T-helper 22 cell (primary cell): Measurements from ENCODE around the gene EOGT.

Experiments used
- DNase-seq: peaks from one replicate; pipeline ENCODE4 v3.0.0-alpha.2; 2020; ENCODE audit warnings: low read depth

EOGT gene

DNA sequence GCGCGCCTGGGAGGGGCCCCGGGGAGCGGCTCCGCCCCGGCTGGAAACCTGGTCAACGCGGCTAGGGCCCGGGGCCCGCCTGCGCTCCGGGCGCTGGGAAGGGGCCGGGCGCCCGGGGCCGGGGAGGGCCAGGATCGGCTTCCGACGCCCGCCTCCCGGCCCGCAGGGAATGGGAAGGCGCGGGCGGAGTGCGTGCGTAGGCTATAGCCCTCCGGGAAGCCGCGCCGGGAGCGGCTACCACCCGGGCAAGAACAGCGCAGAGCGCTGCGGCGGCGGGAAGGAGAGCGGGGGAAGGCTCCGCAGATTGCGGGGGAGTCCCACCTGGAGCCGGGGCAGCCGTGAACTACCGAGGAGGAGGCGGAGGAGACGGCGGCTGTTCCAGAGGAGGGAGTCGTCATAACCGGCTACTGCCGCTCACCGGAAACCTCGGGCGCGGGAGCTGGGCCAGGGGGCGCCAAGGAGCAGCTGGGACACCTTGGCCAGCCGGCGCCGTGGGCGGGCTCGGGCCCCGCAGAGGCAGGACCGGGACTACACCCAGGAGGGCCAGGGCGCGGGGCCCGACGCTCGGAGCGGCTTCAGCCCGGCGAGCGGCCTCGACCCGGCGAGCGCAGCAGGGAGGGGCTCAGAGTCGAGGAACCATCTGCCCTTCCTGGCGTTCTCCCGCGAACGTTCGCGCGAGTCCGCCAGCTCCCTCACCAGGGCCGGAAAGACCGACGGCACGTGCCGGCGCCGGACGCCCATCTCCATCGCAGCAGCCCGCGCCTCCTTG is at the start of gene EOGT:
Gene EOGT, minus strand, starts transcription at position 432 of the 769 bp plus-strand sequence. CDS start 3,838 bp downstream, outside the sequence.
- peak; percentile 70 for DNase-seq

DNA sequence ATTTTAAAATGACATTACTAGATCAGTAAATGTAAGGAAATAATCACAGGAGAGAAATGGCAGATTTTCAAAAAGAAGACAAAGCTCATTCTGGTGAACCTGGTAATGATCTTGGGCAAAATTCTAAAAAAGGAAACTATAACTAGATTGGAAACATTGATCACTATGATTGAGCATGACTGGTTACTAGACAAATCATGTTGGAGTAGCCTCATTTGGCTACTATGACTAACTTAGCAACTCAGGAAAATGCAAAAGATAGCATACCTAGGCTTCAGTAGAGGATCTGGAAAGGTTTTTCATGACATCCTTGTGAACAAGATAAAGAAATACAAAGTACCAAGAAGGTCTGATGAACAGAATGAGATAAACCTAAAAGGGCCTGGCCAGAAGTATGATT is 46.2 kb upstream of the EOGT start:
- no peak for DNase-seq

DNA sequence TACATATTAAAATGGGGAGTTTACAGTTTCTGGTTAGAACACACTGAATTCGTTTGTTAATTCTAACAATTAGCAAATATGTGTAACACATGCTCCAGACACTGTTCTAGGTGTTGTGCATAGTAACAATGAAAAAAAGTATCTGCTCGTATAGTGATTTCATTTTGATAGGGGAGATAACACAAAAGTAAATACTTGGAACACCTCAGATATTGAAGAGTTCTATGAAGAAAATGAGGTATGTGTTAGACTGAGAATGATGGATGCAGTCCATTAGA is 45.4 kb upstream of the EOGT start:
- no peak for DNase-seq

DNA sequence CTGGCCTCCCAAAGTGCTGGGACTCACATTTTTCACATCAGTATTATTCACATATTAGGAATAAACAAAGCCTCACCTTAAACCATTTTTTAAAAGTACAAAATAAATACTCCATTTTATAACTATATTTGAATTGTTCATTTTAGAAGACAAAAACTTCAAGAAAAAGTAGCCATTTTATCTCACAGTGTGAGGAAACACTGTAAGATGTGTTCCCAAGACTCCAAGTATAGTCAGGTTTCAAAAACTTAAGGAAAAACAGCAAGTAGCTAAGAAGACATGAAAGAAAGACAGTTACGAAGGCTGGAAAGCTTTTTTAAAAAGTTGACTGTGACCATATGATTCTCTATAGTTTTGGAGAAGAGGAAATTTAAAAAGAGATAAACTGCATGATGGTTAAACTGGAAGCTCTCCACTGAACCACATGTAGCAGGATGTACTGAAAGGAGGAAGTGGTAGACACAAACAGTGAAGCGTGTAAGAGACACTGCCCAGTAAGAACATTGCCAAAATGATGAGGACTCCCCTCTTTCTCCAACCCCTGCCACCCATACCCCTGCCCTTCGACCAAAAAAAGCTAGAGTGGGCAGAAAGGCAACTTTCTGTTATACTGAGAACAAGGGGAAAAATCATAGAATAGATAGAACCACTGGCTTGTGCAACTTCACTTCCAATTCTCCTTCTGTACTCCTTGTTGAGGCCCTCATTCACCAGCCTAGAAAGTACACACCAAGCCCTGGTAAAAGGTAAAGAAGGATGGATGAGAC is 44.9 kb upstream of the EOGT start:
- no peak for DNase-seq

DNA sequence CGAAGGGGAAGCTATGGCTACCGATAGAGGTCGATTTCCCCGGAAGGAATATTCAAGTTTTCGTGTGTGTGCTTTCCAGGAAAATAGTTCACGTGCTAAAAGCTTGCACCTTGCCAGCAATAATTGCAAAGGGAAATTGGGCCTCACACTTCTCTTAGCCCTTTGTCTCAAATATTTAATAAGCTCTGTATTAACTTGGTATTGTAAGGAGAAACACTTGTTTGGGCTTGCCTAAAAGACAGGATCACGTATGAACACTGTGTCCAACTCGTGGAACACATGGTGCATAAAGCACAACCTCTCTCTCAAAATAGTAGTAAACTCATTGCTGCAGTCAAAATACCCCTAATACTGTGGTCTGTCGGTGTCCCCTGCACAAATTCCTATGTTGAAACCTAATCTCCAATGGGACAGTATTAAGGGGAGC is 39.0 kb upstream of the EOGT start:
- DNase-seq = no peak

DNA sequence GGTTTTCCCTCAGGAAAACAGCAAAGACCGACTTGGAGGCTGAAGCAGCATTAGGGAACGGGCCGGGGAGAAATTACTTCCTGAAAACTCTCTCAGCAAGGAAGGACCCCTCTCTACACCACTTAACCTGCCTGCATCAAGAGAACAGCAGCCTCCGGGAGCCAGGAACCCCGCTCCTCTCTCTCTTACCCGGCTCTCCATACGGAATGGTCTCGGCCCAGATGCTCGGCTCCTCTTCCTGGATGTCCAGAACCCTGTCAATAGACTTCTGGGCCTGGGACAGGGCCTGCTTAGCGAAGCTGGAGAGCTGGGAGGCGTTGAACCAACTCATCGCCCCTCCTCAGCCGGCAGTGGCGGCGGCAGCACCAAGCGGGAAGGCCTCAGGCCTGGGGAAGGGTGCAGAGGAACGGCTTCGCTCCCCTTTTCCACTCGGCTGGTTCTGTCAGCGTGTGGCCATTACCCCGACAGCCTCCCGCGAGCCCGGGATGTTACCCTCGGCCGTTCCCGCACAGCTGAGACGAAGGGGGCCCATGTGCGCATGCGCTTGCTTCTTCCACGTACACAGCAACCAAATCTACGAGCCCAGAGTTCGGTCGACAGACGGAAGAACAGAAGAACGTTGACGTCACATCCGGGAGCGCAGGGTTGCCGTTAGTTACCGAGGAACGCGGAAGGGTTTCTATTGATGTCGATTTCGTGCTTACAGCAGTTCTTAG is 38.4 kb upstream of the EOGT start, which contains the start of gene TMF1:
Gene TMF1, minus strand, starts transcription at position 578 of the 716 bp plus-strand sequence. Its CDS starts 247 bp downstream, at position 331.
- peak; percentile 96 for DNase-seq

DNA sequence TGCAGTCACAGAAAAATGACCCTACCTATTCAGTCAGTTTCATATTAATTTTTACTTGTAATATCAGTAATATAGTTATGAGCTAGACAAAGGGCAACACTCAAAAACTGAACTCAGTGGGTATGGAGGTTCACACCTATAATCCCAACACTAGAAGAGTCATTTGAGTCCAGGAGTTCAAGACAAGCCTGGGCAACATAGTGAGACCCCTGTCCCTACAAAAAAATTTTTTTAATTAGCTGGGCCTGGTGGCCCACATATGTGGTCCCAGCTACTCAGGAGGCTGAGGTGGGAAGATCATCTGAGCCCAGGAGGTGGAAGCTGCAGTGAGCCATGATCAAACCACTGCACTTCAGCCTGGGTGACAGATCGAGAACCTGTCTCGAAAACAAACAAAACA is 35.5 kb upstream of the EOGT start:
- DNase-seq = no peak

DNA sequence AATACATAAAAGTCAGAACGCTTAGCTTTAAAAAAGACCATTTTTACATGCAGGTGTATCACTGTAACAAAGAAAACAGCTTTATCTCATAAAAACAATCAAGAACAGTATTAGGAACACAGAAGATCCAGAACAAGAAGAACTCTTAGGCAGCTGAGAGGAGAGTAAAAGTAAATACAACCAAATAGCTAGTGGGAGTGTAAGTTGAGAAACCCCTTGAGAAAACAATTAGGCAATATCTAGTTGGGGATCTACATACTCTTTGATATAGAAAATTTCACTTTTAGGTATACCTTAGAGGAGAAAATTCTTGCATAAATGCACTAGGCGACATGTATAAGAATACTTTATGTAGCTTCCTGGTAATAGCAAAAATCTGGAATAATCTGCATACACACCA is 31.1 kb upstream of the EOGT start:
- DNase-seq = no peak

DNA sequence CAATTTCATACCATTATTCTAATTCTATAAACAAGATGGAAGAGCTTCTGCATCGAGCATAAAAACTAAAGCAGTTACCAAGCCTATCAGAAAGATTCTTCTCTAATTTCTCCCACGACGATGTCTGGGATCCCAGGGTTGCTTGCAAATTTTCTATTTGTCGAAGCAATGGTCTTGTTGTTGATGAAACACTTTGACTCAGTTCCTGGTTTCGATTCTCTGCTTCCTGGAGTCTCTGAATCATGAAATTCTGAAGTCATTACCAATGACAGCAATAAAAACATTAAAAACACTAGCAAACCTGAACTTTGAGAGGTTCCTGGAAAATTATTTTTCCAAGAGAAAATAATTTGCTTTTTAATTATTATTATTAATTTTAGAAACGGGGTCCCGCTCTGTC is 20.0 kb upstream of the EOGT start:
- no peak for DNase-seq

DNA sequence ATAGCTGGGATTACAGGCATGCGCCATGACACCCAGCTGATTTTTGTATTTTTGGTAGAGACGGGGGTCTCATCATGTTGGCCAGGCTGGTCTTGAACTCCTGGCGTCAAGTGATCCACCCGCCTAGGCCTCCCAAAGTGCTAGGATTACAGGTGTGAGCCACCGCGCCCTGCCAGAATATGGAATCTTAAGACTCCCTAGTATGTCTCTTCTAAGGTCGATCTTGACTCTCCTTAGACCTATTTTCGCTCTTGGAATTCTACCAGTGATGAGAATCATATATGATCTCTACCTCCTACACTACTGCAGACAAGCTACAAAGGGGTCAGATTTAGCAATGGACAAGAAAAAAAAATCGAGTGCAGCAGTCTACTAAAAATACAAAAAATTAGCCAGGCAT is 19.3 kb upstream of the EOGT start:
- no peak for DNase-seq

DNA sequence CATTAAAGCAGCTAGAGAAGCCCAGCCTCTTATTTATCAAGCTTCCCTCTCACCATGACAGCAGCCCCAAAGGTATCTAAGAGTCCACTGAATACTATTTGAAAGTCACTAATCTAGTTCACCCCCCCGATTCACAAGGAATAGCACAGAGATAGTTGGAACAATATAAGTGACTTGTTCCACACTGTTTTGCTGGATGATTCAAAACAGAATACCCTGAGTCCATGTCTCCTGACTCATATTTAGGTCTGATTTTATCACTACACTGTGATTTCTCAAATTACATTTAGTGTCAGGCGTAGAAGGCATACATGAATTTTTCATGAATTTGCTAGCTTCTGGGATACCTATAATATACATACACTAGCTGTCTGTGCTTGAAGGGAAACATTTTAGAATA is 18.7 kb upstream of the EOGT start:
- DNase-seq = no peak

DNA sequence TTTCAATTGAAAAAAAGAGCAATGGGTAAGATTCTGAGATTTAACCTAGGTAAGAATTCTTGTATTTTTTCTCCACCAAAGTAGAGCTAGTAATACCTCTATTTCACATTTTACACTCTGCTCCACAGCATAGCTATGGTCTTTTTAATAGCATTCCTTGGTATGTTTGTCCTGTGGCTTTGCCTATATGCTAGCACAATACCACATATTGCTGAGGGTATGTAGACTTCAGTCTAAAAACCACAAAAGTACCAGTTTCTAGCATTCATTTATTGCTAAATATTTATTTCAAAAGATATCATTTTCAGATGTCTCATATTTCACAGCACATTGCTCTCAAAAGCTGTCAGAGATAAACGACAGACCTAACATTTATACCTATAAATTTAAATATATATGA is 18.2 kb upstream of the EOGT start:
- no peak for DNase-seq

DNA sequence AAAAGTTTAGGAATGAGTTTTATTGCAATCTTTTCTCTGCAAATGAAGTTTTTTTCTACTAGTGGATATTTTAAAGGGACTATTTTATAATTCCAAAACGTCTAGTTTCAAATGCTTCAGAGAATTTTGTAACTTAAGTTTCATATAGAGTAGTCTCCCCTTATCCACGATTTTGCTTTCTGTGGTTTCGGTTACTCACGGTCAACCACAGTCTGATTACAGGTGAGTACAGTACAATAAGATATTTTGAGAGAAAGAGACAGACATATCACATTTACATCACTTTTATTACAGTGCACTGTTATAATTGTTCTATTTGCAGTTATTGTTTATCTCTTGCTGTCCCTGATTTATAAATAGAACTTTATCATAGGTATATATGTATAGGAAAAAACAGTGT is 7.4 kb upstream of the EOGT start:
- DNase-seq = no peak

DNA sequence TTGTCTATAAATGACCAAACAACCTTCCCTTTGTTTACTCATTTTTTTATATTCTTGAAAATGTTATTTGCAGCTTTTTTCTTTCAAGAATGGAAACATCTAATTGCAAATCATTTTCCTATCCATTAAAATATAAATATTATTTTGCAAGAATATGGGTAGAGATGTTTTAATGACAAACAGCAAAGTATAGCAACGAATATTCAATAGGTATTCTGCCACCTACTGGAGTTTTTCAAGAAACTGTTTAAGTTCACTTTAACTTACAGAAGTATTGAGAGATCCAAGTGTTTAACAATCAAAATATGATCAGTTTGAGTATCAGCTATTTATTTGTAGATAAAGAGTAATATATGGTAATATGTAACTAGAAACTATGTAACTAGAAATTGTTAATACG is 6.9 kb upstream of the EOGT start:
- no peak for DNase-seq

DNA sequence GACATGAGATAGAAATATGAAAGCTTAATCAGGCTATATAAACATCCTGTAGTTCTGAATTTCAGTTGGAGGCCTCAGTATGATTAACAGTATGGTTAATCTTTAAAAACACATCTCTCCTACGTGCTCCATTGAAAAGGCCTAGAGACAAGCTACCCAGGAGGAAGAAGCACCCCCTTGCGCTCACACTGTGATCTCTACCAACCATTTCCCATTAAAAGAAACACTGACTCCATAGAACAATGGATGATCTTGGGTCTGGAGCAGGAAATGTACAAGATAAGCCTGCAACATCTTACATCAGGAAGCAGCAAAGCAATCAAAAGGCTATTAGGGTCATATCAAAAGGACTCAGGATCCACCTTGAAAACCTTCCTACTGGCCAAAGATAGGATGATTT is 3.4 kb upstream of the EOGT start:
- no peak for DNase-seq

DNA sequence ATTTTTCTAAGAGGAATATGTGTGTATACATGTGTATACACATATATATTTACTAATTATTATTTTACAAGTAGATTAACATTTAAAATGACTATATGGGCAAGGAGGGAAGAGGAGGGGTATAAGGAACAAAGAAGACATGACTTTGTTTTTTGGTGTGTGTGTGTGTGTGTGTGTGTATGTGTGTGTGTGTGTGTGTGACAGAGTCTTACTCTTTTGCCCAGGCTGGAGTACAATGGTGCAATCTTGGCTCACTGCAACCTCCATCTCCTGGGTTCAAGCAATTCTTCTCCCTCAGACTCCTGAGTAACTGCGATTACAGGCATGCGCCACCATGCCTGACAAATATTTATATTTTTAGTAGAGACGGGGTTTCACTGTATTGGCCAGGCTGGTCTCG is 2.6 kb upstream of the EOGT start:
- DNase-seq = no peak

DNA sequence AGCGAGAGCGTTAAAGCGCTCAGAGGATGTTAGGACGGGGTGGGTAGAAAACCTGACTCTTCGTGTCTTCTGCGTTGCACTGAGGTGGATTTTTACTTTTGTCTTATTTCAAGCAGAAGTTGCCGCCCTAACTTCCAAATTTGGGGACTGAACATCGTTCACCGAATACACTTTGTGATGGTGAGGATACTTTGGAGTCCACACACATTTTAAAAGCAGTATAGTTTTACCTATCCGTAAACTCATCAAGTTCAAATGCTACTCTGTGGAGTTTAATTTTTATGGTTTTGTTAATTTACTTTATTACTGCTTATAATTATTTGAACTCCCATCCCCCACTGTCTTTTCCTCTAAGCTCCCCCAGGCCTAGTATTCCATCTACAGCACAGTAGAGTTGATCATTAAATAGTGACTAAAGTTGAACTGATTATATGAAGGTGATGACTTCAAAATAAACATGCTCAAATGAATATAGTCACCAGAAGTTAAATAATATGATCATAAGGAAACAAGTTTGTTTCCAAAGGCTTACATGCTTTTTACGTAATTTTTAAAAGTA is 617 bp upstream of the EOGT start:
- DNase-seq = no peak

DNA sequence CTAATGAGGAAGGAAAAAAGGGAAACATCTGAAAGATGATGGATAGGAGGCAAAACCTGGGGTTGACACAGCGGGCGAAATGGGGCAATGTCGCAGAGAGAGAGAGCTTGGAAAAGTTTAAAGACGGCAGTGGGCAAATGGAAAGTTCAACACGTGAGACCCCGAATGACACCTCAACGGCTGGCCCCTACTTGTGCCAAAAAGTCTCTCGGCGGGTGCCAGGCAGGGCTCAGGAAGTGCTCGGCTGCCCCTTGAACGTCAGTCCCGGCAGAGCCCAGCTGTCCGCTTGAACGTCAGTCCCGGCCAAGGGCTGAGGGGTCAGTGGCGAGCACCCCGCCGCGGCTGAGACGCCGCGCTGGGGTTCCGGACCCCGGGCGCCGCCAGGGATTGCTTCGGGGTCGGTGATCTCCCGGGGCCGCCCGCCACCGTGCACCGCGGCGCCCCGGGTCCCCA is 658 bp downstream of the EOGT start:
- no peak for DNase-seq

DNA sequence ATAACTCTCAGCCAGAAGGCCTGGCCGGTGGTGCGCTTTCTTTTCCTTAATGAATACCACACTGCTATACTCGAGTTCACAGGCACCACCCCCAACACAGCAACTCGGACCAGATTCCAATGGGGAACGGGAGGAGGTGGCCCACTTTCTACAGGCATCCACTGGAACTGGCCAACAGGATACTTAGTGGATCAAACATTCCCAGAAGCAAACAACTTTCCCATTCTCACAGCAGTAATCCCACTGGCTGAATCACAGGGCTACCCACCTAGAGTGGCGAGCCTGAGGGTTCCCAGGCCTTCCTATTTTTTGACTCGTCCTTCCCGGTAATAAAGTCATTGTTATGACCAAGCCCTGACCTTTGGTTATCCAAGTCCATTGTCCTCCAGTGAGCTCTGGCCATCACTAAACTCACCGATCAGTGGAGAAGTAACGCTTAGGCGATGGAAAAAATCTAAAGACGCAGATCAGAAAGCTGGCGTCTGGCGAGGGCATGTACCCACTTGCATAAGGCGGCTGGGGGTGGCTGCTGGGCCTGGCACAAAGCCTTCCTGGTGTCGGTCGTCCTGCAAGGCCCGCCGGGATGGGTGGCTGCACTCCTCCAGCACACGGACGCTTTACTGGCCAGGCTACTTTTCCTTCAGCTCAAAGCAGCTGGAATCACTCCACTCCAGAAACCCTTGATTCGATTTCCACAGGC is 1.2 kb downstream of the EOGT start:
- DNase-seq = no peak

DNA sequence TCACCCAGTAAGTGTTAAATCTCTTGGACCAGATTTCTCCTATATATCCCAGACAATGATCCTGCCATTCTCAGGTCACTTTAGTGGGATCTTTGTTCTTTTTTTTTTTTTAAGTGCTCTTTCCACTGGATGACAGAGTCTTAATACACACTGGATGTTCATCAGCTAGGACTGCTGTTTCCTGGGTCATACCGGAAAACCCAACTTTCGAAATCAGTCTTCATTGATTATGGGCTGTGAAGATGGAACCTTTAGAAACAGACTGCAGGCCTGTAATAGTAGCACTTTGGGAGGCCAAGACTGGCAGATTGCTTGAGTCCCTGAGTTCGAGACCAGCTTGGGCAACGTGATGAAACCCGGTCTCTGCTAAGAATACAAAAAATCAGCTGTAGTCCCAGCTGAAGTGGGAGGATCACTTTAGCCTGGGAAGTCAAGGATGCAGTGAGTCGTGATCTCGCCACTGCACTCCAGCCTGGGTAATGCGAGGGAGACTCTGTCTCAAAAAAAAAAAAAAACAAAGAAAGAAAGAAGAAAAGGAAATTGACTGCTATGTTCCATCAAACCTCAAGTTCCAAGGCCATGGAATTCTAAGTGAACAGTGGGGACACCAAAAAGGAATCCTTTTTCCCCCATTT is 2.3 kb downstream of the EOGT start:
- no peak for DNase-seq

DNA sequence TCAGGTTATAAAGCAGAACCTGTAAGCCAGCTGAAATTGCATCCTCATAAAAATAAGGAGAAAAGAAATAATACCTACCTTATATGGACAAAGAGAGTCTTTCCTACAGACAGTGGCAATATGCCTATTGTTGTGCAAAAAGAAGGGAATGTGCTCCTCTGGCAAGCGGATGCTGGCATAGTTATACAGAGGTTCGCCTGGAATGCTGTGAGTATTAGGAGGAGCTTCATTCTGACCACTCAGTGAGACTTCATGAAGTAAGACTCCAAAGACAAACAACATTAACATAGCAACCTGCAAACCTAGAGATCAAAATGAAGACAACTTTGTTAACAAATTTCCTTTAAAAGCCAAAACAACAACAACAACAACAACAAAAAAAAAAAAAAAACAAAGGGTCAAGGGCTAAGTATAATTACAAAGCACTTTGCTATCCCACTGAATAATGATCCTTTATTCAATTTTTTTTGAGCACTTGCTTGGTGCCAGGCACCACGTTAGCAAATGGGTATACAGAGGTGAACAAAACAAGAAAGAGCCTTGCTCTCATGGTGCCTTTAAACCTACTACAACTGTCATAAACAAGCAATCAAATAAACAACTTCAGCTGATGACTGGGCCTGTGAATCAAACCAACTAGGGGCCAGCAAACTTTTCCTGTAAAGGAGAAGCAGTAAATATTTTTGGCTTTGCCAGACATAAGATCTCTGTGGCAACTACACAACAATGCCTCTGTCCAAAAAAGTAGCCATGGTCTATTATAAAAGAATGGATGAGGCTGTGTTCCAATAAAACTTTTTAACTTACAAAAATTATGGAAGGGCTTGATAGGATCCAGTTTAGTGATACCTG is 3.7 kb downstream of the EOGT start:
- no peak for DNase-seq
